HepG2 (cell line): ENCODE data around the gene TMEM125.

Experiments used
- AFF4 ChIP-seq: sonication (generic); formaldehyde crosslinking; IDR thresholded peaks from 2 replicates; pipeline ENCODE4 v1.4.0; 2020; ENCODE audit warnings: missing genetic modification reagents
- ARID2 ChIP-seq: sonication (generic); formaldehyde crosslinking; IDR thresholded peaks from 2 replicates; pipeline ENCODE4 v1.8.1; 2022; ENCODE audit warnings: mild to moderate bottlenecking, missing genetic modification reagents, borderline replicate concordance
- CEBPZ ChIP-seq: IDR thresholded peaks from 2 replicates; pipeline ENCODE4 v1.6.1; 2012; ENCODE audit warnings: low read length, improper control_type of control experiment
- CTCF ChIP-seq: sonication (generic); formaldehyde crosslinking; IDR thresholded peaks from 2 replicates; pipeline ENCODE4 v1.5.0; 2020; ENCODE audit warnings: mild to moderate bottlenecking, missing genetic modification reagents, moderate library complexity
- NFE2L1 ChIP-seq: sonication (generic); formaldehyde crosslinking; IDR thresholded peaks from 2 replicates; pipeline ENCODE4 v1.4.0; 2020; ENCODE audit warnings: missing genetic modification reagents, mild to moderate bottlenecking, borderline replicate concordance
- POLR2A ChIP-seq, 2 experiments: IDR thresholded peaks; 2 replicates each; pipeline ENCODE4 v1.6.1; 2011; ENCODE audit warnings: low read depth in 2 of 2, low read length in 2 of 2, mild to moderate bottlenecking in 1 of 2, moderate library complexity in 1 of 2; ENCODE audit not compliant: insufficient read depth in 1 of 2
- RELA ChIP-seq: sonication (generic); formaldehyde crosslinking; IDR thresholded peaks from 2 replicates; pipeline ENCODE4 v1.4.0; 2020; ENCODE audit warnings: missing genetic modification reagents
- SMAD1 ChIP-seq: sonication (generic); formaldehyde crosslinking; IDR thresholded peaks from 2 replicates; pipeline ENCODE4 v1.4.0; 2020; ENCODE audit warnings: missing genetic modification reagents, low read depth, mild to moderate bottlenecking, borderline replicate concordance
- SP5 ChIP-seq: IDR thresholded peaks from 2 replicates; pipeline ENCODE4 v1.6.1; 2016; ENCODE audit warnings: low read depth, borderline replicate concordance
- SUZ12 ChIP-seq: fragments of 150-350 bp; IDR thresholded peaks from 2 replicates; pipeline ENCODE4 v1.6.1; 2014; ENCODE audit warnings: low read depth, low read length
- ZFP36L2 ChIP-seq: sonication (generic); formaldehyde crosslinking; IDR thresholded peaks from 2 replicates; pipeline ENCODE4 v1.4.0; 2020; ENCODE audit warnings: missing genetic modification reagents
- ZNF24 ChIP-seq: fragments of 450-650 bp; IDR thresholded peaks from 2 replicates; pipeline ENCODE4 v1.6.1; 2017; ENCODE audit warnings: antibody characterized with exemption, mild to moderate bottlenecking
- ZNF501 ChIP-seq: sonication (generic); formaldehyde crosslinking; IDR thresholded peaks from 2 replicates; pipeline ENCODE4 v1.5.1; 2020; ENCODE audit warnings: mild to moderate bottlenecking, moderate library complexity, missing genetic modification reagents
- ZNF614 ChIP-seq: IDR thresholded peaks from 2 replicates; pipeline ENCODE4 v1.6.1; 2018; ENCODE audit warnings: missing biosample characterization, missing genetic modification reagents, inconsistent platforms, borderline replicate concordance

DNA sequence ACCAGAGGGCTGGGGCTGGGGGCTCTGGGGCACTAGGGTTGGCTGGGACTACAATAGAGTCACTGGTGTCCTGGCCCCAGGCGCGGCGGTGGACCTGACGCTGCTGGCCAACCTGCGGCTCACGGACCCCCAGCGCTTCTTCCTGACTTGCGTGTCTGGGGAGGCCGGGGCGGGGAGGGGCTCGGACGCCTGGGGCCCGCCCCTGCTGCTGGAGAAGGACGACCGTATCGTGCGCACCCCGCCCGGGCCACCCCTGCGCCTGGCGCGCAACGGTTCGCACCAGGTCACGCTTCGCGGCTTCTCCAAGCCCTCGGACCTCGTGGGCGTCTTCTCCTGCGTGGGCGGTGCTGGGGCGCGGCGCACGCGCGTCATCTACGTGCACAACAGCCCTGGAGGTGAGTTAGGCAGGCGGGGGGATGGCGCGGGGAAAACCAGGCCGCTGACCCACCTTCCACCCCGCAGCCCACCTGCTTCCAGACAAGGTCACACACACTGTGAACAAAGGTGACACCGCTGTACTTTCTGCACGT is 35.1 kb downstream of the TMEM125 start:
- no peak for TF ChIP-seq ARID2 (CRISPR knock-in tag)
- TF ChIP-seq CTCF (CRISPR knock-in tag) = no peak
- no peak for TF ChIP-seq ZNF501
- TF ChIP-seq SUZ12 = no peak
- no peak for TF ChIP-seq ZNF614
- no peak for TF ChIP-seq CEBPZ
- TF ChIP-seq ZFP36L2 (CRISPR knock-in tag) = no peak
- no peak for TF ChIP-seq AFF4 (CRISPR knock-in tag)
- TF ChIP-seq SMAD1 (CRISPR knock-in tag) = no peak
- no peak for TF ChIP-seq POLR2A (IDR thresholded peaks at IDR 0.05; ENCODE audit: insufficient read depth in 1 of 2, low read depth in 2 of 2, low read length in 2 of 2)
- no peak for TF ChIP-seq RELA
- no peak for TF ChIP-seq SP5
- no peak for TF ChIP-seq NFE2L1
- no peak for TF ChIP-seq ZNF24
